CD4-positive, alpha-beta T cell treated with Interleukin-6 at 100 ng/mL for 8 hours (primary cell): Measurements from ENCODE around the gene SFXN4.
"Not testable (repeated sequence)": the region's sequence is repeated elsewhere in the genome, so short reads cannot be mapped to it uniquely, and the experiment has no call there.

Experiments
- DNase-seq: peaks from one replicate; pipeline ENCODE4 v3.0.0-alpha.2; 2020; ENCODE audit warnings: mixed read lengths, low spot score

SFXN4 gene

GRCh38 chr10:119112056-119112455 is 53.5 kb downstream of the SFXN4 start:
- DNase-seq, result no peak

- not testable (repeated sequence) for DNase-seq
These were observed 57.7 kb downstream of the SFXN4 start for GRCh38 chr10:119107771-119108170.

- DNase-seq, result not testable (repeated sequence)
These were observed 58.4 kb downstream of the SFXN4 start for GRCh38 chr10:119107106-119107505.

- not testable (repeated sequence) for DNase-seq
These were observed 59.6 kb downstream of the SFXN4 start for GRCh38 chr10:119105899-119106298.

- no peak for DNase-seq
These were observed 60.4 kb downstream of the SFXN4 start for GRCh38 chr10:119105155-119105554.

GRCh38 chr10:119104654-119105015 is 60.9 kb downstream of the SFXN4 start:
- DNase-seq, result no peak

GRCh38 chr10:119103903-119104653 is 61.4 kb downstream of the SFXN4 start, which contains the start of gene DENND10:
TSS of gene DENND10 (plus strand) at chr10:119104113. CDS start at chr10:119104143, 30 bp downstream.
- peak; percentile 83 for DNase-seq

GRCh38 chr10:119103241-119103902 is 62.1 kb downstream of the SFXN4 start:
- DNase-seq, result no peak

GRCh38 chr10:119101366-119102098 is 64.0 kb downstream of the SFXN4 start:
- DNase-seq, result no peak

- DNase-seq, result no peak
These were observed 64.9 kb downstream of the SFXN4 start for GRCh38 chr10:119100434-119101238.

- no peak for DNase-seq
These were observed 66.9 kb downstream of the SFXN4 start for GRCh38 chr10:119098576-119098975.

GRCh38 chr10:119096641-119097415 is 68.7 kb downstream of the SFXN4 start:
- not testable (repeated sequence) for DNase-seq

GRCh38 chr10:119095640-119096039 is 69.9 kb downstream of the SFXN4 start:
- DNase-seq, result no peak

- DNase-seq, result peak; percentile 78
These were observed 74.5 kb downstream of the SFXN4 start for GRCh38 chr10:119090968-119091367.
